Tibial artery (tissue), 4 donors: ENCODE data around the gene UBR4.
"Not testable (repeated sequence)": the region's sequence is repeated elsewhere in the genome, so short reads cannot be mapped to it uniquely, and the experiment has no call there.

Experiments used
- DNase-seq, 2 donors: peaks; one replicate each; pipeline ENCODE4 v3.0.0-alpha.2; 2019
- H3K27ac ChIP-seq, 2 donors: fragments of 200-600 bp; sonication (generic) in 1 of 2; 1 replicate in 1 of 2; 2 replicates in 1 of 2; pipeline ENCODE4 v1.5.1; 2018 to 2019; ENCODE audit warnings: mild to moderate bottlenecking in 1 of 2
- H3K27me3 ChIP-seq, 2 donors: fragments of 200-600 bp; sonication (generic) in 1 of 2; one replicate each; pipeline versions ENCODE4 v1.5.1 to v1.6.0; 2016 to 2019
- H3K36me3 ChIP-seq, 3 donors: fragments of 200-600 bp; sonication (generic) in 2 of 3; one replicate each; pipeline ENCODE4 v1.5.1; 2016 to 2019; ENCODE audit warnings: mild to moderate bottlenecking in 2 of 3
- H3K4me1 ChIP-seq, 4 donors: fragments of 200-600 bp; sonication (generic) in 2 of 4; 1 replicate in 3 of 4; 2 replicates in 1 of 4; pipeline ENCODE4 v1.5.1; 2016 to 2019
- H3K4me3 ChIP-seq, 2 donors: fragments of 200-600 bp; sonication (generic) in 1 of 2; 1 replicate in 1 of 2; 2 replicates in 1 of 2; pipeline ENCODE4 v1.5.1; 2018 to 2019; ENCODE audit warnings: mild to moderate bottlenecking in 2 of 2
- H3K9me3 ChIP-seq, 3 donors: fragments of 200-600 bp; sonication (generic) in 1 of 3; one replicate each; pipeline ENCODE4 v1.5.1; 2016 to 2019
- CTCF ChIP-seq, 2 experiments: fragments of 200-600 bp in 1 of 2; fragments of 450-650 bp in 1 of 2; IDR thresholded peaks; one replicate each; pipeline ENCODE4 v1.5.1; 2017 to 2019; ENCODE audit warnings: antibody characterized with exemption in 2 of 2, mild to moderate bottlenecking in 1 of 2, moderate library complexity in 1 of 2
- intact Hi-C: fragments of 100-400 bp; cut with DNase I; formaldehyde crosslinking; loops from one replicate; pipeline ENCODE4 v1.15.0; 2023; ENCODE audit warnings: low total_unique reads

UBR4 gene

DNA sequence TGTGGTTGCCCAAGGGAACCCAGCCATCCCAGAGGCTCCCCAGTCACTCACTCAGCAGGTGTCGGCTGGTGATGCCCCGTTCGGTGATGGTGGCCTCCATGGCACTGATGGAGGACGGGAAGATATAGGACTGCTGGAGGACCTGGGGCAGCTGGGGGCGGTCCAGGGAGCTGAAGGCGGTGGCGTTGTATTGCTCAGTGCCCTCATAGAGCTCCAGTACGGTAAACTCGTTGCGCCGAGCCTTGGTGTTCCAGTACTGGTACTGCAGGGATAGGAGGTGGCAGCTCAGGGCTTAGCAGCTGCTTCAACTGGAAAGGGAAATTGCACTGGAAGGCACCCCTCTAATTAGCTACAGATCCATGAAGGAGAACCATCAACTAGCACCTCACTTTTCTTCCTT lies 12.5 kb upstream of the UBR4 start:
- no peaks in the 10 kb centered on the region for H3K9me3 ChIP-seq
- H3K4me3 ChIP-seq: no peak overlapping the region
- H3K27me3 ChIP-seq: no peaks in the 10 kb centered on the region
- H3K27ac ChIP-seq: no peak overlapping the region
- intact Hi-C loops: no loop called here
- peaks cover 54 to 100% (median 90%) of the 10 kb centered on the region in 3 donors for H3K36me3 ChIP-seq
- no peaks in the 10 kb centered on the region for H3K4me1 ChIP-seq
- TF ChIP-seq CTCF (IDR thresholded peaks at IDR 0.05): no peak
- DNase-seq: peak in 1 of 2 donors; percentile 43

GRCh38 chr1:19220991-19221390 lies 10.9 kb upstream of the UBR4 start:
- Histone ChIP-seq H3K27me3 (no peaks in the 10 kb centered on the region), H3K9me3 (no peaks in the 10 kb centered on the region), H3K4me1 (no peaks in the 10 kb centered on the region), H3K4me3 (no peak overlapping the region), H3K27ac (no peak overlapping the region), H3K36me3 (peaks cover 40 to 93% (median 75%) of the 10 kb centered on the region in 3 donors)
- no peak for DNase-seq
- intact Hi-C loops: no loop called here
- TF ChIP-seq CTCF (IDR thresholded peaks at IDR 0.05): no peak

DNA sequence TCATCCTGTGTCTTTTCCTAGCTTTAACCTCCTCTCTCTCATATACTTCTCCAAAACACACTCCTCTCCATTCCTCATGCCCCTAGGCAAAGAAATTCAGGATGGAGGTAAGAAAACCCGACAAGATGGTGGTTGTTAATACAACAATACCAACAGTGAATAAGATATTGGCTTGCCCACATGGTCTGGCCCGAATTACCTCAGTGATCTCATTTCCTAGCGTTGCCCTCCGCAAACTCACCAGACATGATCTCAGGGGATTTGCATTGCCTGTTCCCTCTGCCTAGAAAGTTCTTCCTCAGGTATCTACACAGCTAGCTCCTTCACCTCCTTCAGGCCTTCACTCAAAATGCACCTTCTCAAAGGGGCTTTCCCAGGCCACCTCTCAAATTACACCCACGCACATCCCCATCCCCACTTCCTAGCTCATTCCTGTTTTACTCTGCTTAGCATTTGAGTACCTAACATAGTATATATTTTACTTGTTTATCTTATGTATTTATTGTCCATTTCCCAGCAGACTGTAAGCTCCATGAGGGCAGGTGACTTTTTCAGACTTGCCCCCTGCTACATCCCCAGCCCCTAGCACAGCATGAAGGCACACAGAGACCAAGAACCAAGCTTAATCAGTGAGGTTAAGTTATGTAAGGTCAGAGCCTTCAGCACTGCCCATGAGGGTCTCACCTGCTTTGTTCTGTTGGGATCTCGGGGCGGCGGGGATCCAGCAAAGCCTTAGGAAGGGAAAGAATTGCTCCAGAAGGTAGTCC lies 10.2 kb upstream of the UBR4 start:
- Histone ChIP-seq H3K36me3 (peaks cover 35 to 86% (median 67%) of the 10 kb centered on the region in 3 donors), H3K4me1 (no peaks in the 10 kb centered on the region), H3K9me3 (no peaks in the 10 kb centered on the region), H3K27me3 (no peaks in the 10 kb centered on the region), H3K27ac (no peak overlapping the region), H3K4me3 (no peak overlapping the region)
- peak in 1 of 2 donors; percentile 24 for DNase-seq
- intact Hi-C loops: no loop called here
- TF ChIP-seq CTCF (IDR thresholded peaks at IDR 0.05): no peak

DNA sequence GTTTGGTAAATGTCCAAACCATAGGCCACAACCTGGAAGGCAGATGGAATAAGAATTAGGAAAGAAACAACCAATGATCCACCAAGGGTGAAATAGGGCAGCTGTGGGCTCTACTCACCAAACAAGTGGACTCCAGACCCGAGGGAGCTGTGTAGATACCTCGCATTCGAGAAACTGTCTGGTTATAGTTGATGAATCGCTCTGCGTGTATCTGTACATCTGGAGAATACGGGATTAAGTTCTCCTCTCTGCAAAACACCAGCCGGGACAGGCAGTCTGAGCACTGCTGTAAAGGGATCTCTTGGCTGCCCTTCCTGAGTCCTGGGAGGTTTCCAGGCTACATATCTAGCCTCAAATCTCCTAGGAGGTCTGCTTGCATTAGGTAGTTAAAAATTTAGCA lies 9.4 kb upstream of the UBR4 start:
- Histone ChIP-seq H3K36me3 (peaks cover 35 to 78% (median 59%) of the 10 kb centered on the region in 3 donors), H3K27ac (no peak overlapping the region), H3K4me1 (no peaks in the 10 kb centered on the region), H3K9me3 (no peaks in the 10 kb centered on the region), H3K4me3 (no peak overlapping the region), H3K27me3 (no peaks in the 10 kb centered on the region)
- intact Hi-C loops: no loop called here
- DNase-seq: peak in 1 of 2 donors; percentile 19
- TF ChIP-seq CTCF (IDR thresholded peaks at IDR 0.05): no peak

DNA sequence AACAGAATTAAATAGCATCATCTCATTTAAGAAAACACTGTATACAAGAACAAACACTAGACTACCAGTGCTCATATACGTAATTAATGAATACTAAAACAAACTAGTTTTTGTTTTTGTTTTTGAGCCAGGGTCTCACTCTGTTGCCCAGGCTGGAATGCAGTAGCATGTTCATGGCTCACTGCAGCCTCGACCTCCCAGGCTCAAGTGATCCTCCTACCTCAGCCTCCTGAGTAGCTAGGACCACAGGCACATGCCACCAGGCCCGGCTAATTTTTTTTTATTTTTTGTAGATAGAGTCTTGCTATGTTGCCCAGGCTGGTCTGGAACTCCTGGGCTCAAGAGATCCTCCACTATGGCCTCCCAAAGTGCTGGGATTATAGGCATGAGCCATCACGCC lies 6.5 kb upstream of the UBR4 start:
- H3K4me3 ChIP-seq, H3K27me3 ChIP-seq, H3K27ac ChIP-seq, DNase-seq, intact Hi-C loops, H3K9me3 ChIP-seq: not testable (repeated sequence)
- Histone ChIP-seq H3K36me3 (peaks cover 24 to 52% (median 42%) of the 10 kb centered on the region in 3 donors), H3K4me1 (peaks cover 0 to 11% (median 4%) of the 10 kb centered on the region in 4 donors)

DNA sequence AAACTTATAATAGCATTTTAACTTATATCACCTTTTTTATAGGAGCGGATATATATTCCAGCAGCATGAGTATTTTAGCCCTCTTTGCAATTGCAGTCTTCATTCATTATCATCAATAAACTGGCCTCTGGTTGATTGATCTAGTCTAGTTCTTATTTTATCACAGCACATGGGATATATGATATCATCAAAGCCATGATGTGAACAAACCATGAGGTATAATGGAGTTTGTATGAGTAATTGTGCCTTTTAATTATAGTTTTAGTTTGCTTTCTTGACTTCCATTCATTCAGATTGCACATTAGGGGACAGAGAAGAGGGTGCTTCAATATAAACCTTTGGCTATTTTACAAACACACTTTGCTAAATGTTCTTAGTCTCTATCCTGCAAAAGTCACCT lies 3.5 kb upstream of the UBR4 start:
- intact Hi-C loops: no loop called here

More for the DNA sequence above, 3.5 kb upstream of the UBR4 start:
- no peak for TF ChIP-seq CTCF (IDR thresholded peaks at IDR 0.05)
- Histone ChIP-seq H3K4me3 (no peak overlapping the region), H3K36me3 (peaks cover 2 to 22% (median 13%) of the 10 kb centered on the region in 3 donors), H3K27me3 (no peaks in the 10 kb centered on the region), H3K27ac (no peak overlapping the region), H3K4me1 (peaks cover 0 to 24% (median 16%) of the 10 kb centered on the region in 4 donors), H3K9me3 (no peaks in the 10 kb centered on the region)
- no peak for DNase-seq
